Activated CD8-positive, alpha-beta memory T cell treated with anti-CD3 and anti-CD28 coated beads, Interleukin-2, amount 50 U/mL, for 1 hour (primary cell): ENCODE results near the gene CPED1.

Experiments used
- DNase-seq: peaks from one replicate; pipeline ENCODE4 v3.0.0-alpha.2; 2020; ENCODE audit errors: extremely low read depth

CPED1 gene

GRCh38 chr7:120988591-120989256 lies at the start of gene CPED1:
TSS of gene CPED1 (plus strand) at chr7:120988711. CDS start at chr7:120989622, 911 bp downstream.
- no peak for DNase-seq

GRCh38 chr7:120939345-120939744 lies 49.2 kb upstream of the CPED1 start:
- DNase-seq, result no peak

- DNase-seq, result no peak
Measured at GRCh38 chr7:120941064-120941463, 47.4 kb upstream of the CPED1 start.

- DNase-seq, result no peak
Measured at GRCh38 chr7:120941856-120942255, 46.7 kb upstream of the CPED1 start.

- DNase-seq, result no peak
Measured at GRCh38 chr7:120942861-120943260, 45.6 kb upstream of the CPED1 start.

- no peak for DNase-seq
Measured at GRCh38 chr7:120944826-120945562, 43.5 kb upstream of the CPED1 start.

GRCh38 chr7:120947980-120948379 lies 40.5 kb upstream of the CPED1 start:
- no peak for DNase-seq

- DNase-seq, result no peak
Measured at GRCh38 chr7:120949393-120949911, 39.1 kb upstream of the CPED1 start.

GRCh38 chr7:120949998-120950538 lies 38.4 kb upstream of the CPED1 start:
- no peak for DNase-seq

- DNase-seq, result peak; percentile 94
Measured at GRCh38 chr7:120950539-120951308, 37.8 kb upstream of the CPED1 start, which contains the start of gene ING3. TSS of gene ING3 (plus strand) at chr7:120950777. CDS start at chr7:120950897, 120 bp downstream.

- no peak for DNase-seq
Measured at GRCh38 chr7:120951309-120951699, 37.2 kb upstream of the CPED1 start.

- no peak for DNase-seq
Measured at GRCh38 chr7:120951826-120952225, 36.7 kb upstream of the CPED1 start.

- no peak for DNase-seq
Measured at GRCh38 chr7:120955577-120956149, 32.8 kb upstream of the CPED1 start.

GRCh38 chr7:120959929-120960484 lies 28.5 kb upstream of the CPED1 start:
- no peak for DNase-seq

GRCh38 chr7:120960714-120961113 lies 27.8 kb upstream of the CPED1 start:
- DNase-seq, result no peak

- DNase-seq, result no peak
Measured at GRCh38 chr7:120961638-120962173, 26.8 kb upstream of the CPED1 start.

- no peak for DNase-seq
Measured at GRCh38 chr7:120964088-120964487, 24.4 kb upstream of the CPED1 start.

GRCh38 chr7:120966961-120967360 lies 21.6 kb upstream of the CPED1 start:
- DNase-seq, result no peak

- no peak for DNase-seq
Measured at GRCh38 chr7:120973849-120974248, 14.7 kb upstream of the CPED1 start.

GRCh38 chr7:120979765-120980499 lies 8.6 kb upstream of the CPED1 start:
- DNase-seq, result no peak
